Epithelial cell of alveolus of lung (primary cell): ENCODE measurements around the gene SIGLEC1. TPM values are rescaled to one million over a fixed set of nuclear protein-coding genes. Genes with fewer than 3 reads are reported as not detected.

Source experiments
- total RNA-seq: library from RNA; depleted of rRNA; stranded (reverse); fragments of >200 nt; gene quantifications from 2 replicates; pipeline ENCODE4 v1.2.1, GENCODE V29; 2015

Gene SIGLEC1
- not detected in 2 replicates for total RNA-seq

GRCh38 chr20:3712279-3712873, at the start of gene SIGLEC1:
SIGLEC1 (minus strand) TSS chr20:3712600; CDS start chr20:3707128, 5,472 bp downstream.

DNA sequence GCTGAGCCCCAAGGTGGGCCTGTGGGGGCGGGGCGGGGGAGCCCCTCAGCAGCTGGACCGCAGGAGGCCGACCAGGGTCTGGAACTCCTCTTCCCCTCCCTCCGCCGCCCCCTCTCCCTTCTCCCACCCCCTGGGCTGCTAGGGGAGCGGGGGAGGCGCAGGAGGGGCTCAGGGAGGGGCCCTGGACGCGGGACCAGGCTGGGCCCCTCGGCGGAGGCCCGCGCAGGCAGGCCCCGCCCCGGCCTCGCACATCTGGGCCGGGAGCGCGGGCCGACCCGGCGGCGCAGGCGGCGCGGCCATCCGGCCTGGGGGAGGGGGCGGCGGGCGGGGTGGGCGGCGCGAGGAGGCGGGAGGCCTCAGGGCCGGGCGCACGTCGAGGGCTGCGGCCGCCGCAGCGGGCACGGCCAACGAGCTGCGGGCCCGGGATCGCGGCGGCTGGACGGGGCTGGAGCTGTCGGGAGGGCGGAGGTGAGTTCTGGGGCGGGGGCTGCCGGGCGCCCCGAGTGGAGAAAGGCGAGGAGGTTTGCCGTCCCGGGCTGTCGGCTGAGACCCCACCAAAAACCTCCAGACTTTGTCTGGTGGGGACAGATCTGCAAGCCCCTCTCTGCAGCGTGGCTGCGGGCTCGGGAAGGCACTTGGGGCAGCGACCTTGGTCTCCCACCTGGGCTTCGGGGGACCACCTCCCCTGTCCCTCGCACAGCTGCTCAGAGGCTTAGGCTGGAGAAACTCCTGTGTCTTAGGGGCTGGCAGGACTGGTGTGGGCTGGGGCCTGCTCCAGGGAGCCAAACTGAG, 20.1 kb upstream of the SIGLEC1 start, which contains the start of gene HSPA12B:
Gene HSPA12B (plus strand): TSS at position 359 of the 792 bp plus-strand sequence. CDS start 5,990 bp downstream, outside the sequence.

DNA sequence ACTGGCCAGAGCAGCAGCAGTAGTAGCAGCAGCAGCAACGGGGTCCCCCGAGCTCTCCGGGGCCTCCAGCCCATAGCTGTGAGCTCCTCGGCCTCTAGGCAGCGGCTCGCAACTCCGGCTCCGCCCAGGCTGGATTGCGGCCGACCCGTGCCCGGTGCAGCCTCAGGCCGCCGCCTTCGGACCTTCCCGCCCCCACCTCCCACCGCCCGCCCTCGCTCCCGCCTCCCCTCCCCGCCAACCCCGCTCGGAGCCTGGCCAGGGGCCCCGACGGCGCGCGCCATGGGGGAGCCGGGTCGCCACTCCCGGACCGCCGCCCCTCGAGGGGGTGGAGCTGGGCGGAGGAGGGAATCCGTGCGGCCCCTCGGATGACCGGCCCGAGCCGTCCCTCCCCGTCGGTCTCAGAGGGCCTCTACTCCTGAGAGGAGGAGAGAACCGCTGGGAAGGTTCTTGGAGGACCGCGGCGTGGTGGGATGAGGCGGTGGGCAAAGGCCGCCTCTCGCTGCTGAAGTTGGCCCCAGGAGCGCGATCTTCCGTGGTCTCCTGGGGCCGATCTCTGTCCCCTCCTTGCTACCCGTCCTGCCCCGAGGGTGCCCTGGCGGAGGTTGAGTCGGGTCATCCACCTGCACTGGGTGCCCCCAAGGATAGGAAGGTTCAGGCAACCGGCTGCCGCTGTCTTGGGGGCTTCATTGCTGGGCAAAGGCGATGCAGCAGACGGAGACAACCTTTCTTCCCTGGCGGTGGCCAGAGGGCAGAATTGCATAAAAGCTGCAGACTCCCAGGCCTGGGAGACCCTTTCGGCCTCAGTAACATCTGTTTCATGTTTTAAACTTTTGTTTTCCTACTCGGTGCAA, 30.2 kb downstream of the SIGLEC1 start, which contains the start of gene ADAM33:
Gene ADAM33 (minus strand): TSS at position 80 of the 851 bp plus-strand sequence. CDS start 6 bp downstream, at position 74.

DNA sequence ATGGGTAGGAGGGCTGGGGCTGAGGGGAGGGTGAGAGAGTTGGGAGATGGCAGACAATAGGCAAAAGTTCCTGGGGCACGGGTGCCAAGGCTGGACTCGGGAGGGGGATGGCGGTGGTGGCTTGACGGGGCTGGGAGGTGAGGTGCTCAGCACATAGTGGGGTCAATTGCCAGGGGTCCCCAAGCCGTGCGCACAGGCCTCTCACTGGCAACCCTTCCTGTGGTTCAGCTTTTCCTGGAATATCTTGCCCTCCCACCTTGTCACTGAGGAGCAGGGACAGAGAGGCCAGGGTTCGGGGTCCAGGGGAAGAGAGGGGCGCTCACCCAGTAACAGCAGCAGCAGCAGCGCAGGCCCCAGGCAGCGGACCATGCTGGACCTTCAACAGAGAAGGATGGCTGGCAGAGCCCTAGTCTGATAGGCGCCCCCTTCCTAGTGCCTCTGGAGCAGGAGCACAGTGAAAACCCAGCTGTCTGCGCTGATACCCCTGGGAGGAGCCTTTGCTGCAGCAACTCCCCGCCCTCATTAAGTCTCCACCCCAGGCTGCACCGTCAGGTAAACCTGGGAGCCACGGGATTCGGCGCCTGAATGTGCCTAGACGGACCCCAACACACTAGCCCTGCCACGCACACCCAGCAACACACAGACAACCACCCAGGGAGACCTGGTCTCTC, 49.2 kb downstream of the SIGLEC1 start, which contains the start of gene GFRA4:
Gene GFRA4 (minus strand): TSS at position 369 of the 671 bp plus-strand sequence. CDS start 0 bp downstream, at position 369.

Other genes starting within 250 kb of the SIGLEC1 start
- 26.8 and 38.3 TPM in 2 replicates for gene ATRN, start 241.6 kb downstream of the SIGLEC1 start, total RNA-seq
- not detected in 2 replicates for gene GFRA4, start 49.2 kb downstream of the SIGLEC1 start, total RNA-seq
- 1.7 and 14.5 TPM in 2 replicates for gene ADAM33, start 30.6 kb downstream of the SIGLEC1 start, total RNA-seq
- gene HSPA12B, start 20.1 kb upstream of the SIGLEC1 start, total RNA-seq: 0.13 and 0.88 TPM in 2 replicates
- gene ADISSP, start 55.2 kb upstream of the SIGLEC1 start, total RNA-seq: 20.1 and 41.2 TPM in 2 replicates
- not detected in 2 replicates for gene SPEF1, start 68.8 kb upstream of the SIGLEC1 start, total RNA-seq
- gene CENPB, start 74.1 kb upstream of the SIGLEC1 start, total RNA-seq: 84.6 and 90.1 TPM in 2 replicates
- gene CDC25B, start 83.7 kb upstream of the SIGLEC1 start, total RNA-seq: 32.2 and 107 TPM in 2 replicates
- 11.8 and 19.9 TPM in 2 replicates for gene AP5S1, start 107.9 kb upstream of the SIGLEC1 start, total RNA-seq
- gene MAVS, start 134.2 kb upstream of the SIGLEC1 start, total RNA-seq: 17.5 and 42.3 TPM in 2 replicates
- 36.7 and 41.8 TPM in 2 replicates for gene PANK2, start 176.8 kb upstream of the SIGLEC1 start, total RNA-seq